GM11168 (cell line): Measurements from ENCODE around the gene GRHL1.

Source experiments
- in situ Hi-C: fragments of 300-500 bp; cut with MboI; formaldehyde crosslinking; loops from one replicate; pipeline ENCODE4 v1.12.0; 2022; ENCODE audit warnings: low sequenced_read_pairs; ENCODE audit not compliant: unreplicated experiment

Gene GRHL1

DNA sequence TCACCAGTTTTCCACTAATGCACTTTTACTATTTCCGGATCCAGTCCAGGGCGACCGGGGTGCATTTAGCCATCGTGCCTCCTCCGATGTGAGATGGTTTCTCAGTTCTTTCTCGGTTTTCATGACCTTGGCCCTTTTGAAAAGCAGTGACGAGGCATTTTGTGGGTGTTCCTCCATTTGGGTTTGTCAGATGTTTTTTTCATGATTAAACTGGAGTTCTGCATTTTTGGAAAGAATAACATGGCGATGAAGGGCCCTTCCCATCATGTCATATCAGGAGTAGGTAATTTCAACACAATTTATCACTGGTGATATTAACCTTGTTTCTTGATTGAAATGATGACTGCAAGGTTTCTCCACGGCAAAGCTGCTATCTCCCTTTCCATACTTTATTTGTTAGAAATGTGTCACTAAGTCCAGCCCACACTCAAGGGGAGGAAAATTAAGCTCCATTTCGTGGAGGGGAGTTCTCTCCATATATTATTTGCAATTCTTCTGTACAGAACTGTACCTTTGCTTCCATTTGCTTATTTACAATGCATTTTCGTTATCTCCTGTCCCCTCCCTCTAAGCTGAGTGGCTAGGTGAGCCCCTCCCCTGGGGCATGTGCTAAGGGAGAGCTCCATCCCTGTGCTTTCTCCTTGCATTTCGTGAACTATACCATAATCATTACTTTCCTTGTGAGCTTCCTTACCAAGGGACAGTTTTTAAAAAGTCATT lies 83.0 kb downstream of the GRHL1 start:
- in situ Hi-C loops, result loop anchor here (25.0 kb wide), 1 partner anchor 222 kb away; no protein-coding TSS in a partner anchor

DNA sequence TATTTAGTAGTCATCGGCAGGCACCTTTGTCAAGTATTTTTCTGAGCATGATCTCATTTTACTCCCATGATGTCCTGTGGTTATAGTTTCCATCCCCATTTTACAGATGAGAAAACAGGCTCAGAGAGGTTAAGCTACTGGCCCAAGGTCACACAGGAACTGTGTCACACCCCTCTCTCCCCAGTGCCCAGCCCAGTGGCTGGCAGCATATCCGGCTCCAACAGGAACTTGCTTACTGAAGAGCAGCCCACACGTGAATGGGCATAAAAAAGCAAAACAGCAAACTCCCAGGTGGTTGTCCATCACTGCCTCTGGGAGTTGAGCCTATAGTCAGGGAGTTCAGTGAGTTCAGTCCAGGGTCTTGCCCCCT lies 83.5 kb downstream of the GRHL1 start:
- in situ Hi-C loops, result loop anchor here (25.0 kb wide), 1 partner anchor 223 kb away; no protein-coding TSS in a partner anchor

DNA sequence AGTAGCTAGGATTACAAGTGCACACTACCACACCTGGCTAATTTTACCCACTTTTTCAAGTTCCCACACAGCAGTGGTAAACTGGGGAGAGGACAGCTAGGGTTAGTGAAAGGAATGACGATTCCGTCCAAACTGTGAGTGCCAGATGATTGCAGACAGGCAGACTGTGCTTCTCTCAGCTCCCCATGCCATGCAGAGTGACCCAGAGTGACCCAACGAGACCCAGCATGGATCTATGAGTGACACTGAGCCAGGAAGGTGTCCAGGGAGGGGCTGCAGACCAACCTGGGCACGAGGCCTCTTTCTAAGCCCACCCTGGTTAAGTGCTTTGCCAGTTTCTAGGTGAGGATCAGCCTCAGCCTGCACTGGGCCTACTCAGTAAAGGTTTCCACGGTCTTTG lies 84.1 kb downstream of the GRHL1 start:
- in situ Hi-C loops, result loop anchor here (25.0 kb wide), 1 partner anchor 223 kb away; no protein-coding TSS in a partner anchor

DNA sequence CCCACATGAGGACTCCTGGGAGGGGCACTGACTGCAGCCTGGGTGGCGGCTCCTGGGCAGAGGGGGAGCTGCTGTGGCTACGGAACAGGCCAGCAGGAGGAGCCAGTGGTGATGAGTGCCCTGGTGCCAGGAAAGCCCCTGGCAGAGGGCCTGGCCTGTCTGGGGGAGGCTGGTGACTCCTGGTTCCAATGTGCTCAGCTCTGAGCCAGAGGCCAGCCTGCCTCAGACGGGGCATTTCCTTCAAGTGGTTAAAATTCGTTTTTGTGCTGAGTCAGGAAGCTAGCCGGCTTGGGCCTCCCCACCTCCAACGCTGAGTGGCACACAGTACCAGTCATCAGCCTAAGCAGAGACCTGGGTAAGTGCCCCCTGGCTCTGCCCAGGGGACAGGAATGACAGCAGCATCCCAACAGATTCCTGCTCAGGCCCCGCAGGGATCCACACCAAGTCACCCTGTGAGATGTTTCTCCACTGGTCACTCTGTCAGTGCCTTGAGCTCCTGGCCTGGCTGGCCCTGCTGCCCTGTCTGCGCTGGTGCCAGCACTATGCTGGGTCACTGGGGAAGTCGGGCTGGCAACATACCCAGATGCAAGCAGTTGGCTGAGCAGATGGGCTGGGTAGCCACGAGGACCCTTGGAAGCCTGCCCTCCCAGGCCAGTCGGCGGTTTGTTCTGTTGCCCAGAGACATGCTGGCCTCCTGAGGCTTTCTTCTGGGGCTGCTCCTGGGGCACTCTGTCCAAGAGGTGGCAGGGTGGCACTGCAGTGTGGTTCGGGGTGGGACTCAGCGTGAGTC lies 84.8 kb downstream of the GRHL1 start:
- in situ Hi-C loops, result loop anchor here (25.0 kb wide), 1 partner anchor 224 kb away; no protein-coding TSS in a partner anchor

DNA sequence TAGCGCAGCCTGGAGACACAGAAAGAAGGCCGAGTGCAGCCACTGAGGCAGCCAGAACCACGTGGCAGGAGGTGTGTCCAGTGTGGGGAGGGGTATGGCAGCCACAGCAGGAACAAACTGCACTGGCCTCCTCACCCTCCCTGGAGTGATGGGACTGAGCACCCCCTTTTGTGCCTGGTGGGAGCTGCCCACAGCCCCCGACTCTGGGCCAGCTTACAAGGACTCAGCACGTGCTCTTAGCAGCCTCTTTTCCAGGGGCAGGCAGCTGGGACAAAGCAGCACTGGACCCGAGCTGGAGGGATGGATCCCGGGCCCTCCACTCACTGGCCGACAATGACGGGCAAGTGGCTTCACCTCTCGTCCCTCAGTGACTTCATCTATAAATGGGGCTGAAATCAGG lies 86.6 kb downstream of the GRHL1 start:
- in situ Hi-C loops, result loop anchor here (25.0 kb wide), 1 partner anchor 226 kb away; no protein-coding TSS in a partner anchor

DNA sequence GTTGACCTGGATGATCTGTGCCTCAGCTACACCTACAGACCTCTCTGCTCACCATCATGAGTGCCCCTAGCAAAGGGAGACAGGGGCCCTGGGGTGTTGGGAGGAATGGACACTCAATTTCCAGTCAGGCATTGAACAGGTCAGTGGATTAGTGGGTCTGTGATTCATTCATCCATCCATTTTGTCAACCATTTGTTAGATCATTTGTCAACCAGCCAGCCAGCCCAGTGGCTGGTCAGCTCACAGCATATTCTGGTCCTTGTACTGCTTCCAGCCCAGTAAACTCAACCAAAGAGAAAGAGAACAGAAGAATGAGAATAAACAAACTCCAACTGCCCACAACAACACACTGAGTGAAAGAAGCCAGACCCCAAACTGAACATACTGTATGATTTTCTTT lies 87.2 kb downstream of the GRHL1 start:
- in situ Hi-C loops, result loop anchor here (25.0 kb wide), 1 partner anchor 226 kb away; no protein-coding TSS in a partner anchor

DNA sequence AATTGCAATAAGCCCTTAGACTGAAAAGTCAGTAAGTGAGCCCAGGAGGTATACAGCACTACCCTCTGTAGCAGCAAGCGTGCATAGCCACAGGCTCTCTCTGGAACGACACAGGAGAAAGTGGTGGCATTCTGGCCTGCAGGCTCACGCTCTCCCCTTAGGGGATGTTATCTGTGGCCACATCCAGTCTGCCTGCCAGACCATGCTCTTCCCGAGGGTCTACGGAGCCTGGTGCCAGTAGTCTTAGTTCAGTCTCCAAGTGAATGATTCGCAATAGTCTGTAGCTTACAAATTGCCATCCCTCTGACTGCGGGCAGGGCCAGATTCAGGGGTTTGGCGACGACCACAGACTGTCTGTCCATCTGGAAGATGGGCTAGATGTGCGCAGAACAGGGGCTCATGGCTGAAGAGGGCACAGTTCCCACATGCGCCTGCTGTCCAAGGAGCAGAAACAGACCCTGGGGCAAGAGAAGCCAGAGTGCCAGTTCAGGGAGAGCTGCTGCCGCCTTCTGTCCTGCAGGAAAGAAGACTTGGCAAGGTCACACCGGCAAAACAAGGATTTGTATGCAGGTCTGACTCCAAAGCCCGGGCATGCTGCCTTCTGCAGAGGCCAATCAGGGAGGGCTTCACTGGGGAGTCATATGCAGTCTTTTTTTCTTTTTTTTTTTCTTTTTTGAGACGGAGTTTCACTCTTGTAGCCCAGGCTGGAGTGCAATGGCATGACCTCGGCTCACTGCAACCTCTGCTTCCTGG lies 88.3 kb downstream of the GRHL1 start:
- in situ Hi-C loops, result loop anchor here (25.0 kb wide), 1 partner anchor 228 kb away; no protein-coding TSS in a partner anchor

DNA sequence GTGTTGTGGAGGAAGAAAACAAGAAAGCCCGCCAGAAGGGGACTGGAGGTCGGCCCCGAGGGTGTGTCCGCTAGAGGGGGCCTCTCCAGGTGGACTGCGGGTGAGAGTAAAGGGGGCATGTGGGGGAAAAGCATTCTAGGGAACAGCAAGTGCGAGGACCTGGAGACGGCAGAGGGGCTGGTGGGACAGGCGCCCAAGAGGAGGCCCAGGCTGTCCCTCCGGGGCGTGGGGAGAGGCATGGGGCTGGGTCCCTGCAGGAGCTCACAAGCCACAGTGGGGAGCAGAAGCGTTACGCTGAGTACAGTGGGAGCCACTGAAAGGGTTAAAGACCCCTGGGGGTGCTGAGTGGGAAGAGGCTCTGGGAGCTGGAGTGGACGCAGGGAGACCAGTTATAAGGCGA lies 90.2 kb downstream of the GRHL1 start:
- in situ Hi-C loops, result loop anchor here (25.0 kb wide), 1 partner anchor 229 kb away; no protein-coding TSS in a partner anchor

DNA sequence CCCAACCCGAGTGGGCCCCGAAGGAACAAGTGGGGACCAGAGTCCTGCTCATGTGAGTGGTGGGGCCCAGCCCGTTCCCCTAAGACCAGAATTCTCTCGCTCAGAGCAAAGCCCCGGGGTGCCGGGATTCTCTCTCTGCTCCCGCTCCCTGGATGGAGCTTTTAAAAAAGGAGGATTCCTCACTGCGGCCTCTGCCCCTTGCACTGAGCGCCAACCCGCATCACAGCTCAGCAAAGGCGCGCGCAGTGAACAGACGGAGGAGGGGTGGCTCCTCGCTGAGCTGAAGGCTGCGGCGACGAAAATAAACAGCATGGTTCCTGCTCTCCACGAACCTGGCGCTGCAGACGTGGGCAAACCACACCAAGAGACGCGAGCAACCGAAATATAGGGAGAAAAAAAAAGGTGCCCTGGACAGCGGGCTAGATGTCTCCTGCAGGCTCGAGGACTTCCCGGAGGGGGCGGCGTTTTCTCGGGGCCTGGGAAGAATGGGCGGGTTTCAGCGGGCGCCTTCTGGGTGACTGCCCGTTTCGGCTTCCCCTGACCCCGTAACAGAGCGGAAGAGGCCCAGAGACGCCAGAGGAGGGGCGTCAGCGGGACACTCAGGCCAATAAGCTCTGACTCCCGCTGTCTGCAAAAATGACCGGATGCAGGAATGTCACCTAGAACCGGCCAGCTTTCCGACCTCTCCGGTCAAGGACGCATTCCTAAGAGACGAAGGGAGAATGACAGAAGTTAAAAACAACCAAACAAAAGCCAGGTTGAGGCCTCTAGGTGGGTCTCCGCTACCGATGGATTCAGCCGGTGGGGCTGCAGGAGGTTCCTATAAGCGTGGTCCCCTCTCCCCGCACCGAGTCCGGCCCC lies 91.0 kb downstream of the GRHL1 start:
- in situ Hi-C loops, result loop anchor here (25.0 kb wide), 1 partner anchor 230 kb away; no protein-coding TSS in a partner anchor

DNA sequence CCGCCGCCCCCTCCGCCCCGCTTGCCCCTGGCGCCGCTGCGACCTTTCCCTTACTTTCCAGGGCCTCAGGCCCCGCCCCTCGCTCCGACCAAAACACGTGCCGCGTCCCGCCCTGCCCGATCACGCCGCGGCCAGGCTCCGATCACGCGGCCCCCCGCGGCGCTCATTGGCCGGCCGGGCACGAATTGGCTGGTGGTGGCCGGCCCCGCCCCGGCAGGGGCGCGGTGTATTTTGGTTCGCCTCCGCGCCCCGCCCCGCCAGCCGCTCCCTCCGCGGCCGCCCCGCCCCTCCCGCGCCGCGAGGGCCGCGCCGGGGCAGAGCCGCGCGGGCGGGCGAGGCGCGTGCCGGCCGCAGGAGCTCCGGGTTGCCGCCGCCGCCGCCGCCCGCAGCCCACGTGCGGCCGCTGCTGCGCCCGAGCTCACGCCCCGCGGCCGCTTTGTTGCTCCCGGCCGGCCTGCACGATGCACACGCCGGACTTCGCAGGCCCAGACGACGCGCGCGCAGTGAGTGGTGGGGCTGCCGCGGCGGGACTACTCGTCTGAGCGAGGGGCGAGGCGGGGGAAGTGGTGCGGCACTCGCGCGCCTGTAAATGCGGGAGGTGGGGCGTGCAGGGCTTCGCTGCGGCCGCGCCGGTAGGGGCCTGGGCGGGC lies 91.9 kb downstream of the GRHL1 start, which contains the start of gene KLF11:
TSS of gene KLF11 (plus strand) at position 295 of the 650 bp plus-strand sequence. CDS start at position 462, 167 bp downstream.
- in situ Hi-C loops, result loop anchor here (25.0 kb wide), 1 partner anchor 231 kb away; no protein-coding TSS in a partner anchor

DNA sequence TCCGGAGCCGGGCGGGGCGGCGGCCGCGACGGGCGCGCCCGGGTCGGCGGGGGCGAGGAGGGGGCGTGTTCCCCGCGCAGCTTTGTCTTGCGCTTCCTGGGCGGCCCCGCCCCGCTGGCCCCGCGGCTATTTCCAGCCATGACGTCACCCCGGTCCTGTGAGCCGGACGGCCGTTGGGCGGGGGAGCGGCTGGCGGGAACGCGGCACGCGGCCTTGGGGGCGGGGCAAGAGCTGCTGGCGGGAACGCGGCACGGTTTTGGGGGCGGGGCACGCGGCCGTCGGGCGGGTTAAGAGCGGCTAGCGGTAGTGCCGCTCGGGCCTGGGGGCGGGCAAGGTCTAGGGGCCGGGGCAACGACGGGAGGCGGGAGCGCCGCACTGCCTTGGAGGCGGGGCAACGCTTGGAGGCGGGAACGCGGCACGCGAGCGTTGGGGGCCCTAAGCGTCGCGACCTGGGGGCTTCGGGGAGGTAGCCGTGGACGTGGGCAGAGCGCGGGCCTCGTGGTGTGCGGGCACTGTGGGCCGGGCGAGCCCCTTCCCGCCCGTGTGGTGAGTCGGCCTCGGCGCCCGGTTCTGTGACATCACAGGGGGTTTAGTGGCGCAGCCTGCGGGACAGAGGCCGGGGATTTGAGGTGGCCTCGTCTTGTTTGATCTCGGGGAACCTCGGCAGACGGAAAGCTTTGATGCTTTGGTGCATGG lies 92.6 kb downstream of the GRHL1 start:
- in situ Hi-C loops, result loop anchor here (25.0 kb wide), 1 partner anchor 232 kb away; no protein-coding TSS in a partner anchor

DNA sequence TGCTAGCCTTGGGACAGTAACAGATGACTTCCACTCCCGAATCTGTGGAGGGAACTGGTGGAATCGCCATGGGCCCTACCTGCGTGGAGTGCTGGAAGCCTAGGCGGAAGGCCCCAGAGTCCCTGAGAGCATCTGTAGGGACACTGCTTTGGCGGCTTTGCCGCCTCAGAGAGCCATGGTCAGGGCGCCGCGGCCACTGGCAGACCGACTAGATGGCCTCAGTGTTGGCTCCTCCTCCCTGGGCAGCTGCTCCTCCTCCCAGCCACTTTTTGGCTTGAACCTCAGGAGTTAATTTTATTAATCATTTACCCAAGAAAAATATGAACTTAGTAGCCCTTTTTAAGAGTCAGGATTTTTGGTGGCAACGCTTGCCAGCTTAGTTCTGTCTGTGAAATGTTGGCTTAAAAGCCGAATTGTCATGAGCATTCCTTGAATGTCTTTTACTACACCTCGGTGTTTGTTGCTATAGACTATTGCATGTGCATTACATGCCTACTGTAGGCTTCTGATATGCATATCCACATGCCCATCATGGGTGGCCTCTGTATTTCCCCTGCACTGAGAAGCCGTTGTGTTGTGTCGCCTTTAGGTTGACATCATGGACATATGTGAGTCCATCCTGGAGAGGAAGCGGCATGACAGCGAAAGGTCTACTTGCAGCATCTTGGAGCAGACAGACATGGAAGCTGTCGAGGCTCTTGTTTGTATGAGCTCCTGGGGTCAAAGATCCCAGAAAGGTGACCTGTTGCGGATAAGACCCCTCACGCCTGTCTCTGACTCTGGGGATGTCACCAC lies 94.3 kb downstream of the GRHL1 start:
- in situ Hi-C loops, result loop anchor here (25.0 kb wide), 1 partner anchor 233 kb away; no protein-coding TSS in a partner anchor

DNA sequence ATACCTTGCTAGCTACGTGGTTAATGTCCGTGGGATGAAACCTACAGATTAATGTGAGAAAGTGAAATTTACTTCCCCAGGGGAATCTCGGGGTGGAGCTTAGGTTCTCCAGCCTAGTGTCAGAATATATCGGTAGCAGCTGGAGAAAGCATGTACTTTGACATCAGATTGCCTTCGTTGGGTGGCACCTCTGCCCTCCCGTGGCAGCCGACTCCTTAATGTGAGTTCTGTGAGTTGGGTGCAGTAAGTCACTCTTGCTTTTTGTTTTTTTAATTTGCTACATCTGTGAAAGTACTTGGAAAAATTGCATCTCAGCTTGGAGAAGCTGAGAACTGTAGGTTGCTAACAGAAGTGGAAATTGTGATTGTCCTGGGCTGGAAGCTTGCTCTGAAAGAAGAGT lies 95.4 kb downstream of the GRHL1 start:
- in situ Hi-C loops, result loop anchor here (25.0 kb wide), 1 partner anchor 235 kb away; no protein-coding TSS in a partner anchor

DNA sequence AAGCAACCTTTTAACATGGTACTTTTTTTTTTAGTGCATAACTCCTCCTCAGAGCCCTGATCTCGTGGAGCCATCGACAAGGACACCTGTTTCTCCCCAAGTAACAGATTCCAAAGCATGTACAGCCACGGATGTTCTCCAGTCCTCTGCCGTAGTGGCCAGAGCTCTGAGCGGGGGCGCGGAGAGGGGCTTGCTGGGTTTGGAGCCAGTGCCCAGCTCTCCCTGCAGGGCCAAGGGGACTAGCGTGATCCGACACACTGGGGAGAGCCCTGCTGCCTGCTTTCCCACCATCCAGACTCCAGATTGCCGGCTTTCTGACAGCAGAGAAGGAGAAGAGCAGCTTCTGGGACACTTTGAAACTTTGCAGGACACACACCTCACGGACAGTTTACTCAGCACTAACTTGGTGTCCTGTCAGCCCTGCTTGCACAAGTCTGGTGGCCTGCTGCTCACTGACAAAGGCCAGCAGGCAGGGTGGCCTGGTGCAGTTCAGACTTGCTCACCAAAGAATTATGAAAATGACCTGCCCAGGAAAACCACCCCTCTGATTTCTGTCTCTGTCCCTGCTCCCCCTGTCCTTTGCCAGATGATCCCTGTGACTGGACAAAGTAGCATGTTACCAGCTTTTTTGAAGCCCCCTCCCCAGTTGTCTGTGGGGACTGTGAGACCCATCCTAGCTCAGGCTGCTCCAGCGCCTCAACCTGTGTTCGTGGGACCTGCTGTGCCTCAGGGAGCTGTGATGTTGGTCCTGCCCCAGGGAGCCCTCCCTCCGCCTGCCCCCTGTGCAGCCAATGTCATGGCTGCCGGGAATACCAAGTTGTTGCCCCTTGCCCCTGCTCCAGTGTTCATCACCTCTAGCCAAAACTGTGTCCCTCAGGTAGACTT lies 96.4 kb downstream of the GRHL1 start:
- in situ Hi-C loops, result loop anchor here (25.0 kb wide), 1 partner anchor 236 kb away; no protein-coding TSS in a partner anchor

DNA sequence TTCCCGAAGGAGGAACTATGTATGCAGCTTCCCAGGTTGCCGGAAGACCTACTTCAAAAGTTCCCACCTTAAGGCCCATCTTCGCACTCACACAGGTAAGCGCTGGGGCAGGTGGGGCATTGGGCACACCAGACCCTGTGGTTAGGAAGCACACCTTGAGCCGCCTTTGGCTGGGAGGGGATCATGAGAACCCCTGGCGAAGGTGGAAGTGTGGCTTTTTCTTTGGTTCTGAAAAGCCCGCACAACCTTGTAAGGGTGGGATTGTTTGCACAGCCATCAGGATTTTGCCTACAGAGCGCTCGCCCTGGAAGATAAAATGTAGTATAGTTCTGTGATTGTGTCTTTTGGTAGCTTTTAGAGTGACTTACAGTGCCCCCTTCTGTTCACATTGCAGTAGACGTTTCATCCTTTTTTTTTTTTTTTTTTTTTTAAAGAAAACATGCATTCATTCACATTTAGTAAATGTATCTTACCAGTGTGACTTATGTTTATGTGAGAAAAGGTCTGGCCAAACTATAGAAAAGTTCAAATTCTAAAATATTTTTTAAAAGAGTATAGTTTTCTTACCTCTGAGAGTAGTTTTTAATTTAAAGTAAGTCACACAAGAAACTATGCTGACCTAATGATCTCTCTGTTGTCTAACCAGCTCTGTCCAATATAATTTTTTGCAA lies 97.1 kb downstream of the GRHL1 start:
- in situ Hi-C loops, result loop anchor here (25.0 kb wide), 1 partner anchor 236 kb away; no protein-coding TSS in a partner anchor
